Measurements from ENCODE around the gene PKM. TPM values are rescaled to one million over a fixed set of nuclear protein-coding genes. Genes with fewer than 3 reads are reported as not detected.
A peak's percentile ranks its signal among the peaks of the same experiment; 100 is the strongest.
"Not testable (repeated sequence)": the region's sequence is repeated elsewhere in the genome, so short reads cannot be mapped to it uniquely, and the experiment has no call there.

Gene PKM
- total RNA-seq: 230 TPM
- 524 TPM for polyA plus RNA-seq

GRCh38 chr15:72231066-72231832 is at the start of gene PKM:
Gene PKM (minus strand): TSS chr15:72231190. CDS start chr15:72219097, 12,093 bp downstream.
- peak; percentile 91 for DNase-seq (ENCODE audit: extremely low spot score)
- under 1% methylated on average over 67 of the region's 67 CpGs for WGBS
- H3K27ac ChIP-seq (ENCODE audit: low read depth): peak within 1 kb of the TSS; percentile 95

GRCh38 chr15:72280751-72281150 is 49.8 kb upstream of the PKM start:
- H3K36me3 ChIP-seq (ENCODE audit: insufficient read depth): no peaks in the 10 kb centered on the region
- no peaks in the 10 kb centered on the region for H3K4me1 ChIP-seq (ENCODE audit: insufficient read depth)
- WGBS: 61% methylated on average over 2 of the region's 2 CpGs

More at GRCh38 chr15:72231066-72231832, at the start of gene PKM:
- Histone ChIP-seq H3K36me3 (ENCODE audit: insufficient read depth) (no peaks in the 10 kb centered on the region), H3K4me3 (ENCODE audit: low read depth, low read length) (peak within 1 kb of the TSS; percentile 71), H3K4me1 (ENCODE audit: insufficient read depth) (no peaks in the 10 kb centered on the region)

GRCh38 chr15:72278737-72279136 is 47.7 kb upstream of the PKM start:
- DNase-seq (ENCODE audit: extremely low spot score): no peak
- Histone ChIP-seq H3K27ac (ENCODE audit: low read depth) (no peak overlapping the region), H3K4me1 (ENCODE audit: insufficient read depth) (no peaks in the 10 kb centered on the region), H3K4me3 (ENCODE audit: low read depth, low read length) (no peak overlapping the region), H3K36me3 (ENCODE audit: insufficient read depth) (no peaks in the 10 kb centered on the region)
- WGBS: 82% methylated on average over 1 of the region's 1 CpG

More at GRCh38 chr15:72280751-72281150, 49.8 kb upstream of the PKM start:
- DNase-seq (ENCODE audit: extremely low spot score): no peak
- no peak overlapping the region for H3K27ac ChIP-seq (ENCODE audit: low read depth)
- no peak overlapping the region for H3K4me3 ChIP-seq (ENCODE audit: low read depth, low read length)

DNA sequence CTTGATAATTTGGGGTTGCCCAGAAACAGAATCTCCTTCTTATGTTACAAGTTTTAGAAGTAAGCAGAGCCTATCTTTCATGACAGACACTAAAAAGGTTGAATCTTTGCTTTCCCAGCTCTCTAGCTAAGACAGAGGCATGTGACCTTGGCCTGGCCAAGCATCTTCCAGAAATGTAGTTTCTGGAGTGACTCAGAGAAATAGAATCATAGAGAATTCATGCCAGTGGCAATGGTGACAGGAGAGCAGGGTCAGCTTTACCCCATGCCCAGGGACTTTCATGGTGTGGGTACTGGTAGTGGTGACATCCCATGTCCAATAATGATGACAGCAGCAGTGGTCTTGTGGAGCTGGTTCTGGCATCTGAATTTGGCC is 45.3 kb upstream of the PKM start:
- DNase-seq (ENCODE audit: extremely low spot score): no peak
- H3K27ac ChIP-seq (ENCODE audit: low read depth): no peak overlapping the region
- H3K36me3 ChIP-seq (ENCODE audit: insufficient read depth): no peaks in the 10 kb centered on the region
- H3K4me1 ChIP-seq (ENCODE audit: insufficient read depth): no peaks in the 10 kb centered on the region
- no peak overlapping the region for H3K4me3 ChIP-seq (ENCODE audit: low read depth, low read length)

DNA sequence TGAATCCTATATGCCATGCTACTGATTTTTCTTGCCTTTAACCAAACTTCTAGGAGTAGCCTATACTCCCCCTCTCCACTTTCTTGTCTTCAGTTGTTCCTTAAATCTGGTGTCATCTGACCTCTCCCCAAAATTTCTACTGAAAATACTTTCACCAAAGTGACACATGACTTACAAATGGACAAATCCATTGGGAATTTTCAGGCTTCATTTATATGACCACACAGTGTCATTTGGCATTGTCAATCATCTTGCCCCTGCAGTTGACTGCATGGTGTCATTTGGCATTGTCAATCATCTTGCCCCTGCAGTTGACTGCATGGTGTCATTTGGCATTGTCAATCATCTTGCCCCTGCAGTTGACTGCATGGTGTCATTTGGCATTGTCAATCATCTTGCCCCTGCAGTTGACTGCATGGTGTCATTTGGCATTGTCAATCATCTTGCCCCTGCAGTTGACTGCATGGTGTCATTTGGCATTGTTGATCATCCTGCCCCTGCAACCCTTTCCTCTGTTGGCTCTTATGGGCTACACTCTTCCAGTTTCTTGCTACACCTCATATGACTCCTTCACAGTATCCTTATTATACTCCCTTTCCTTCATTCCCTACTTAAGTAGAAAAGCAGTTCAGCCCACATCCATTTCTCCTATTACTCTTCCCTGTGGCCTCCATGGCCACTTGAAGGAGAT is 44.8 kb upstream of the PKM start:
- not testable (repeated sequence) for H3K4me1 ChIP-seq (ENCODE audit: insufficient read depth); H3K4me3 ChIP-seq (ENCODE audit: low read depth, low read length); H3K27ac ChIP-seq (ENCODE audit: low read depth); DNase-seq (ENCODE audit: extremely low spot score); H3K36me3 ChIP-seq (ENCODE audit: insufficient read depth)

DNA sequence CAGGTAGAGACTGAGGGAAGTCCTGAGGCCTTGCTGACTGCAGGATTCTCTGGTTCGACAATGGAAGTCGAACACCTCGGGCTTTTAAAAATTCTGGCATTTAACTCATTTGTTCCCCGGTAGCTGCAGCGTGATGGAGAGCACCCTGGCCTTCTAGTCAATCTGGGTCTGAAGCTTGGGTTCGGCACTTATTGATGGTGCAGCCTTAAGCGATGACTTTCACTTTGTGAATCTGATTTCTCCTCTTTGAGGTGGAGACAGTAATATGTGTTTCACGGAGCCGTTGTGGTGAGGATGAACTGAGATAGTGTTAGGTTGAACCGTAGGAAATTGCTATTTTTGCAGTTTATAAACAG is 42.0 kb upstream of the PKM start:
- Histone ChIP-seq H3K27ac (ENCODE audit: low read depth) (peak overlapping the region; percentile 3), H3K36me3 (ENCODE audit: insufficient read depth) (no peaks in the 10 kb centered on the region), H3K4me3 (ENCODE audit: low read depth, low read length) (peak overlapping the region; percentile 28), H3K4me1 (ENCODE audit: insufficient read depth) (no peaks in the 10 kb centered on the region)
- 44% methylated on average over 10 of the region's 10 CpGs for WGBS
- no peak for DNase-seq (ENCODE audit: extremely low spot score)

- peak within 1 kb of the TSS; percentile 77 for H3K4me3 ChIP-seq (ENCODE audit: low read depth, low read length)
- H3K27ac ChIP-seq (ENCODE audit: low read depth): peak within 1 kb of the TSS; percentile 86
- DNase-seq (ENCODE audit: extremely low spot score): peak; percentile 94
- no peaks in the 10 kb centered on the region for H3K4me1 ChIP-seq (ENCODE audit: insufficient read depth)
- WGBS: under 1% methylated on average over 82 of the region's 82 CpGs
- no peaks in the 10 kb centered on the region for H3K36me3 ChIP-seq (ENCODE audit: insufficient read depth)
Measured at GRCh38 chr15:72272213-72272996, 41.4 kb upstream of the PKM start, which contains the start of gene PARP6. Gene PARP6 (minus strand): TSS chr15:72272554. CDS start chr15:72267477, 5,077 bp downstream.

- 4% methylated on average over 13 of the region's 13 CpGs for WGBS
- no peaks in the 10 kb centered on the region for H3K36me3 ChIP-seq (ENCODE audit: insufficient read depth)
- peak overlapping the region; percentile 86 for H3K27ac ChIP-seq (ENCODE audit: low read depth)
- no peak for DNase-seq (ENCODE audit: extremely low spot score)
- peak overlapping the region; percentile 77 for H3K4me3 ChIP-seq (ENCODE audit: low read depth, low read length)
- no peaks in the 10 kb centered on the region for H3K4me1 ChIP-seq (ENCODE audit: insufficient read depth)
Measured at GRCh38 chr15:72271895-72272212, 40.9 kb upstream of the PKM start.

DNA sequence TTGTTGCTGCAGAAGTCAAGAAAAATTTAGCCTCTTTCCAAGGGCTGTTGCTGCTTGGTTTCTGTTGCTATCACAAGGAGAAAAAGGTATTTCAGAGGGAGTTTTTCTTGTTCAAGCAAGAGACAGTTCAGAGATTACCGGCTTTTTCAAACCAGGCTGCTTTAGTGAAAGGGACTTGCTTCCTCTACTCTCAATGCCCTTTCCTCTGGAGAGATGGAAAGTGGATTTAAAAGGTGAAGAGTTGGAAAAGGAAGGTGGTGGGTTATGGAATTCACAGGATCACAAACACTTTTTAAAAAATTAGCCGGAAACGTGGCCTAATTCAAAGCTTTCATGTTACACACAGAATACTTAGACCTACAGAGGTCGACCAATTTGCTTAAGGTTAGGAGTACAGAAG is 40.2 kb upstream of the PKM start:
- no peak for DNase-seq (ENCODE audit: extremely low spot score)
- WGBS: 81% methylated on average over 4 of the region's 4 CpGs
- Histone ChIP-seq H3K4me1 (ENCODE audit: insufficient read depth) (no peaks in the 10 kb centered on the region), H3K36me3 (ENCODE audit: insufficient read depth) (no peaks in the 10 kb centered on the region), H3K27ac (ENCODE audit: low read depth) (no peak overlapping the region), H3K4me3 (ENCODE audit: low read depth, low read length) (no peak overlapping the region)

- Histone ChIP-seq H3K27ac (ENCODE audit: low read depth) (no peak overlapping the region), H3K4me3 (ENCODE audit: low read depth, low read length) (no peak overlapping the region), H3K4me1 (ENCODE audit: insufficient read depth) (no peaks in the 10 kb centered on the region), H3K36me3 (ENCODE audit: insufficient read depth) (peaks cover 3% of the 10 kb centered on the region)
- 94% methylated on average over 4 of the region's 4 CpGs for WGBS
- DNase-seq (ENCODE audit: extremely low spot score): no peak
Measured at GRCh38 chr15:72269739-72270138, 38.7 kb upstream of the PKM start.

DNA sequence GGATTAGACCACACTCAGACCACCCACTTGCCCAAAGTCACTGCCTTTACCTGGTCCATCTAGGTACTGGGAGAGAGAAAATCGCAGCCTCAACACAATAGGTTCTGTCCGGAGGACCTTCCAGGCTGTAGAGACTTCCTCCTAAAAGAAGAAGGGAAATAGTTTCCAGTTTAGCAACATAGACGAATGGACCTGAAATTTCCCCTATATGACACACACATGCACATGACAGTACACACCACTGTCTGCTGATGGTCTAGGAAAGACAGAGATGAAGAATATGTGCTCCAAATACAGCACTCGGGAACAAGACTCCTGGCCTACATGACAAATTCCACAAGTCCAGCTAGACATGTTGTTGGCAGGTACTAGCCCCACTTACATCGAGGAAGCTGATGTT is 34.0 kb upstream of the PKM start:
- Histone ChIP-seq H3K4me1 (ENCODE audit: insufficient read depth) (no peaks in the 10 kb centered on the region), H3K36me3 (ENCODE audit: insufficient read depth) (peaks cover 15% of the 10 kb centered on the region), H3K4me3 (ENCODE audit: low read depth, low read length) (no peak overlapping the region), H3K27ac (ENCODE audit: low read depth) (no peak overlapping the region)
- DNase-seq (ENCODE audit: extremely low spot score): no peak
- 95% methylated on average over 5 of the region's 5 CpGs for WGBS

DNA sequence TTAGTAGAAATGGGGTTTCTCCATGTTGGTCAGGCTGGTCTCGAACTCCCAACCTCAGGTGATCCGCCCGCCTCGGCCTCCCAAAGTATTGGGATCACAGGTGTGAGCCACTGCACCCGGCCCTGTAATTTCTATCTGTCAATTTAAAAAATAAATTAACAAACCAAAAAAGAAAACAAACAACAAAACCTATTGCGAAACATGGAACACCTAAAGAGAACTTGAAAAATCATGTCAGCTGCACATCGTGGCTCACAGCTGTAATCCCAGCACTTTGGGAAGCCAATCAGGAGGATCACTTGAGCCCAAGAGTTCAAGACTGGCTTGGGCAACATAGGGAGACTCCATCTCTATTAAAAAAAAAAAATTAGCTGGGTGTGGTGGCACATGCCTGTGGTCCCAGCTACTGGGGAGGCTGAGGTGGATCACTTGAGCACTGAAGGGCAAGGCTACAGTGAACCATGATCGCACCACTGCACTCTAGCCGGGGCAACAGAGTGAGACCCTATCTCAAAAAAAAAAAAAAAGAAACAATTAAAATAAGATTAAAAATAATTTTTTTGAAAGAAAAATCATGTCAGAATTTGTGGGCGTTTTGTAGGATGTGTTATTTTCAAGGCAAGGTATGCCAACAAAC is 21.8 kb upstream of the PKM start:
- no peak for DNase-seq (ENCODE audit: extremely low spot score)
- Histone ChIP-seq H3K27ac (ENCODE audit: low read depth) (no peak overlapping the region), H3K4me1 (ENCODE audit: insufficient read depth) (no peaks in the 10 kb centered on the region), H3K4me3 (ENCODE audit: low read depth, low read length) (no peak overlapping the region), H3K36me3 (ENCODE audit: insufficient read depth) (peaks cover 12% of the 10 kb centered on the region)
- WGBS: 96% methylated on average over 10 of the region's 10 CpGs

GRCh38 chr15:72249142-72249810 is 18.3 kb upstream of the PKM start:
- Histone ChIP-seq H3K27ac (ENCODE audit: low read depth) (no peak overlapping the region), H3K36me3 (ENCODE audit: insufficient read depth) (peaks cover 5% of the 10 kb centered on the region), H3K4me3 (ENCODE audit: low read depth, low read length) (no peak overlapping the region), H3K4me1 (ENCODE audit: insufficient read depth) (no peaks in the 10 kb centered on the region)
- 88% methylated on average over 3 of the region's 3 CpGs for WGBS
- no peak for DNase-seq (ENCODE audit: extremely low spot score)
